Activated naive CD4-positive, alpha-beta T cell treated with anti-CD3 and anti-CD28 coated beads, Interleukin-2, amount 50 U/mL, for 24 hours (primary cell): ENCODE results near the gene PRKN.

Experiments
- H3K27ac Mint-ChIP-seq: one replicate; pipeline ENCODE4 v1.8.0; 2021; ENCODE audit warnings: mild to moderate bottlenecking, mixed read lengths
- H3K27me3 Mint-ChIP-seq: one replicate; pipeline ENCODE4 v1.8.0; 2021; ENCODE audit warnings: mixed read lengths
- H3K36me3 Mint-ChIP-seq: one replicate; pipeline ENCODE4 v1.8.0; 2021; ENCODE audit warnings: mixed read lengths
- H3K4me1 Mint-ChIP-seq: one replicate; pipeline ENCODE4 v1.8.0; 2021; ENCODE audit warnings: mixed read lengths
- H3K4me3 Mint-ChIP-seq: one replicate; pipeline ENCODE4 v1.8.0; 2021; ENCODE audit warnings: mild to moderate bottlenecking, mixed read lengths
- H3K9me3 Mint-ChIP-seq: one replicate; pipeline ENCODE4 v1.8.0; 2021; ENCODE audit warnings: mixed read lengths

The PRKN gene

DNA sequence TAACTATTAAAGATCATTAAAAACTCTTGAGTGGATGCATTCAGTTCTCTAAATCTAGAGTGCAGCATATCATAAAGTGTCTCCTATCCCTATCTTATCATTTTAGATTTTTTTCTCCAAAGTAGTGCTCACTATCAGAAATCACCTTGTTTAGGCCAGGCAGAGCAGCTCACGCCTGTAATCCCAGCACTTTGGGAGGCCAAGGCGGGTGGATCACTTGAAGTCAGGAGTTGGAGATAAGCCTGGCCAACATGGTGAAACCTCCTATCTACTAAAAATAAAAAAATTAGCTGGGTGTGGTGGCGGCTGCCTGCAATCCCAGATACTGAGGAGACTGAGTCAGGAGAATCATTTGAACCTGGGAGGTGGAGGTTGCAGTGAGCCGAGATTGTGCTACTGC is 368.9 kb downstream of the PRKN start:
- H3K4me1 Mint-ChIP-seq, result no peaks in the 10 kb centered on the region
- H3K36me3 Mint-ChIP-seq, result peaks cover 2% of the 10 kb centered on the region
- H3K27ac Mint-ChIP-seq, result no peak overlapping the region
- H3K9me3 Mint-ChIP-seq, result peaks cover 4% of the 10 kb centered on the region
- no peaks in the 10 kb centered on the region for H3K27me3 Mint-ChIP-seq
- no peak overlapping the region for H3K4me3 Mint-ChIP-seq

DNA sequence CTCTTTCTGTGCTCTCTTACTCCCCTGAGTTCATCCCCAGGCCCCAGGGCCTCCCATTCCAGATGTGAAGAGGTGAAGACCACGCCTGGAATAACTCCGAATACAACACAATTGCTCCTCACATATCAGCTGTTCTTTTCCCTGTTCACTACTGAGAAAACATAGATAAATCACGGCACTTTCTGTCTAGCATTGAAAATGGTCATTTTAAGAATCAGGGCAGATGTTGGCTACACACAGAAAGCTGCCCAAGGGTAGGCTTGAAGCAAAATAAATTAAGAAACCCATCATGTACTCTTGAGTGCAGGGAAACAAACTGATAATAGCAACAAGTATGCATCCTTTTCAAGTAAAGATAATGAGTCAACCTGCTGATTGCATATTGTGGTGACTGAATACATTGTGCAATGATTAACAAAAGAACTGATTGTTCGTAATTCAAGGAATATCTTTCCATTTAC is 382.5 kb downstream of the PRKN start:
- Mint-ChIP-seq H3K27me3 (no peaks in the 10 kb centered on the region), H3K9me3 (no peaks in the 10 kb centered on the region), H3K36me3 (no peaks in the 10 kb centered on the region), H3K4me1 (no peaks in the 10 kb centered on the region), H3K4me3 (no peak overlapping the region), H3K27ac (no peak overlapping the region)

DNA sequence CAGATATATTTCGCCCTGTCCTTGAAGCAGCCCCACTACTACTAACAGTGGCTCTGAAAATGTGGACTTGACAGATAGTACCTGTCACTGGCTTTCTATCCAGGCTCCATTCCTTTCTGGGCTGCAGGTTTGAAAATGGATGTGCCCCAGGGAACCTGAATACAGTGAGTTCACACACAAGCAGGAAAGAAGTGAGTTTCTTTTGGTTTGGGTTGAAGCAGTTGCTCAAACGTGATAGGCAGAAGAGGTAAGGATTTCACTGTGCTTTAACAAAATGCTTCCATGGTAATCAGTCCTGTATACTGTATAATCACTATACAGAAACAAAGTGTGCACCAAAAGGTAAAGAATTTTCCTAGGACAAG is 382.9 kb downstream of the PRKN start:
- Mint-ChIP-seq H3K27ac (no peak overlapping the region), H3K4me3 (no peak overlapping the region), H3K36me3 (no peaks in the 10 kb centered on the region), H3K27me3 (no peaks in the 10 kb centered on the region), H3K4me1 (no peaks in the 10 kb centered on the region), H3K9me3 (no peaks in the 10 kb centered on the region)

DNA sequence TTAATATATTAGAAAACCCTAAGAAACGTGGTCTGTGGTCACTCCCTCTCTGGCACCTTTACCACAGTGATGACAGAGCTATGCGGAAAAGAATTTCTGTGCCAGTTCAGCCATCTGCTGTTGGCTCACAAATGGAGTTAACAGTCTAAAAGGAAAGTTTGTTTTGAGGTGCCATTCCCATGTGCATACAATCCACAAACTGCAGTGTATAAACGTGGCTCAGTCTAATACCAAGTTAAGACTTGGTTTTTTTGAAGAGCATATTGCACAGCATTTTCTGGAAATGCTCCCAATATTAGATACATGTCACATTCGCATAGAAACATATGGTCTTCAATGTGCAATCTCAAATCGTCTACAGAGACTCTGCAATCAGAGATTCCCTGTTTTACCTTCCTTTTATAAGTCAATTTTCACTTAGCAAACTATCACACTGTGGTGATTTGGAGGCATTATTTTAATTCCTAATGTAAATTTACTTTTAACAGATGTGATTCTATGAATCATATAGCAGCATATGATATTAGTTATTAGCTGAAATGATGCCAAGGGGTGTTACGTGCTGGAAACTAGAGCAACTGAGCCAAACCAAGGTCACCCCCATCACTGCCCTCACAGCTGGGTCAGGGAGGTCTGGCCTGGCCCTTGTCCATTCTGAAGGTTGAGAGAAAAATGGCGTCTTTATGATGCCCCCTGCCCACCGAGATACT is 383.5 kb downstream of the PRKN start:
- Mint-ChIP-seq H3K4me3 (no peak overlapping the region), H3K4me1 (no peaks in the 10 kb centered on the region), H3K27ac (no peak overlapping the region), H3K27me3 (no peaks in the 10 kb centered on the region), H3K9me3 (no peaks in the 10 kb centered on the region), H3K36me3 (no peaks in the 10 kb centered on the region)

DNA sequence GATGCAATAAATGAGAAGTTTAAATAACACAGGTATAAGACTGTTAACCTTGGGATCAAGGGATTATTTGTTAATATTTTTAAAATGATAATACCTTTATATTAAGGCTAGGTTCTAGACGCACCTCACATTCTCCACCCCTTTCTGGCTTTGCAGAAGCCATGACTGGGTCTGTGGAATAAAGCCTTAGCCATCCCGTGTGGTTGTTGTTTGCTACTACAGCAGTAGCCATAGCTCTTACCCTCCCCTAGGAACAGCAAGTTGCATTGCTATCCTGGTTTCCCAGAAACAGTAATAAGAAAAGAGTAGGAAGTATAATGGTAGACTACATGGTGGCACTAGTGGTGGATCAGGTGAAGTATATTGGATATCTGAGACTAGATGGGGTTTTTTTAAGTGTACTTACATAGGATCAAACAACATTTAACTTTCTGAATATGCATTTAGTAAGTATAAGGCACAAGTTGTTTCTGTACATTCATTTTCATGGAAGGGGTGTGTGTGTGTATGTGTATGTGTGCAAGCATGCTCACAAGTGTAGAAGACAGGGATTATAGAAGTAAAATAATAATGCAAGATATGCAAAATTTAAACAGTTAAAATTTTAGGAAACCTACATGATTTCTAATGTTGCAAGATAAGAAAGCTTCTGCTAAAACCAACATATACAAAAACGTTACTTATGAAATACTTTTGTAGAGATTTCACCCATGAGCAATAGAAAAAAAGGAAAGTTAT is 384.2 kb downstream of the PRKN start:
- Mint-ChIP-seq H3K4me1 (no peaks in the 10 kb centered on the region), H3K27ac (no peak overlapping the region), H3K4me3 (no peak overlapping the region), H3K36me3 (no peaks in the 10 kb centered on the region), H3K9me3 (no peaks in the 10 kb centered on the region), H3K27me3 (no peaks in the 10 kb centered on the region)

DNA sequence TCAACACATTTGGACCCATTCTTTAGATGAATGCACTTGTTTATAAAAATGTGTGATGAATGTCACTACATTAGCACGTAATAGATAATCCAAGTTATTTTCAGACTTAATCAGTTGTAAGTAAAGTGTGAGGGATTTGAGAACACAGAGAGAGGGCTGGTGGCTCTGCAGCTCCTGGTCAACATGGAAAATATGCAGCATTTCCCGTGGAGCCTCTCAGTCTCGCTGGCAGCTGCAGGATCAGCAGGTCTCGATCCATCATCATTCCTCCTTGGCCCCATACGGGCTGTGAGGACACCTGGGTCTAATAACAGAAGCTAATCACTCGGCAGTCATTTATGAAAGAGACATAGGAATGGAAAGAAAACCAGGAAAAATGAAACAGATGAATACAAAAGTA is 390.2 kb downstream of the PRKN start:
- H3K36me3 Mint-ChIP-seq, result peaks cover 7% of the 10 kb centered on the region
- no peaks in the 10 kb centered on the region for H3K27me3 Mint-ChIP-seq
- H3K9me3 Mint-ChIP-seq, result no peaks in the 10 kb centered on the region
- H3K27ac Mint-ChIP-seq, result no peak overlapping the region
- no peak overlapping the region for H3K4me3 Mint-ChIP-seq
- no peaks in the 10 kb centered on the region for H3K4me1 Mint-ChIP-seq

DNA sequence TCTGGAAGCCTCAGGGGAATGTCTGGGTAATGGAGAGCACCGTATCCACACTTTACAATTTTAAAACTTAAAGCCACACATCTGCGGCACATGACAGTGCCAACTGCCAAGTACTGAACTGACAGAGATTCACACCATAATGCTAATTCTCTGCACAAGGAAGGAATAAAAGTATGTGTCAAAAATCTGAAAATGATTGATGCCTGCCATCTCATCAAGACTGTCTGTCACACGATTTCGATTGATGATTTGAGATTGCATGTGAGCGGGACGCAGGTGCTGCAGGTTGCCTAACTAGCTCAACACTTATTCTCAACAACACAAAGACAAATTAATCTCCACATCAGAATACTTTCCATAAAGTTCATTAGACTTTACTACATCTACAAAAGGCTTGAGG is 391.2 kb downstream of the PRKN start:
- Mint-ChIP-seq H3K36me3 (peaks cover 8% of the 10 kb centered on the region), H3K4me3 (no peak overlapping the region), H3K4me1 (no peaks in the 10 kb centered on the region), H3K27me3 (no peaks in the 10 kb centered on the region), H3K9me3 (no peaks in the 10 kb centered on the region), H3K27ac (no peak overlapping the region)

DNA sequence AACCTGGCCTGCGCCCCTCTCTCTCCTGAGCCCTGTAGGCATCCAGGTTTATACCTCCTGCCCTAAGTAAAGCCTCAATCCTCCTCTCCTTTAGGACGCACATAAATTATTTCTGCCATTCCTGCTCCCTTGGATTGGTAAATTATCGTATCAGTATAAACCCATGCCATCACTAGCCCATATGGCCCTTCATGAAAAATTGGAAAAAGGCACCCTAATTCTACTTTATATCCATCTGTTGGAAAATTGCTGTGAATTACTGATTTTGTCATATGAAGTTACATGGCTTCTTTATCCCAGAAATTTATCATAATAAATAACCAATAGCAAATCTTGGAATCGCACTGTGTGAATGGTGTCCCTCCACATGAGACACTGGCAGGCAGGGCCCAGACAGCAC is 395.2 kb downstream of the PRKN start:
- Mint-ChIP-seq H3K9me3 (peaks cover 5% of the 10 kb centered on the region), H3K4me1 (no peaks in the 10 kb centered on the region), H3K27ac (no peak overlapping the region), H3K27me3 (no peaks in the 10 kb centered on the region), H3K36me3 (peaks cover 13% of the 10 kb centered on the region), H3K4me3 (no peak overlapping the region)

DNA sequence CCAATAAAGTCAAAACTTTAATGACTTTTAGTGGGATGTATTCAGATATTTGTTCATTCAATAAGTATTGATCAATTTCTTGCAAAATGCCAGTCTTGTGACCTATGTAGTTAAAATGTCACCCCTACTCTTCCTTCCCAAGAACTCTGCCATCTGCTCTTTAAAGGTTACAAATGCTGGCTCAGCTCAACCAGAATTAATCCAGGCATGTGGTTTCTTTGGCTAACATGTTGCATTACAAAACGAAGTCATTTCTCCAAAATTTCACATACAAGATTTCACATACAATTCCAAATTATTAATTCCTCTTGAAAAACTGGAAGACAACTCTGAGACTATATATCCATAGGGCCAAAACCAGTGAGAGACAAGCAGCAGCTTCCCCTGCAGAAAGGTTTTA is 395.7 kb downstream of the PRKN start:
- H3K27me3 Mint-ChIP-seq, result no peaks in the 10 kb centered on the region

DNA sequence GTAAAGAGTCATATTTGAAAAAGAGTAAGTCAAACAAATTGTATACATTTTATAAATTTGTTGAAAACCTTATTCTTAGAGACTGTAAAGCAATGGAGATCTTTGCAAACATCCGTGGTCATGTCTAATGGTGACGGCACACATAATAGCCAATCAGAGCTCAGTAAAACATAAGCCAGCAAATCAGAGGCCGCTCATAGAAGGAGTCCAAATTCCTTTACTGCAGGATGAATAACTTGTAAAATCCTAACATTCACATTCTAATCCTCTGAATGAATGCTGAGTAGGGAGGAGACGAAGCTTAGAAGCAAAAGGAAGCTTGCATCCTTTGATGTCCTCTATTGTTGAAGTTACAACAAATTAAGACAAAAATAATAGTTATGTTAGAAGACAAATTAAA is 401.7 kb downstream of the PRKN start:
- no peaks in the 10 kb centered on the region for H3K4me1 Mint-ChIP-seq
- H3K9me3 Mint-ChIP-seq, result peaks cover 9% of the 10 kb centered on the region
- H3K4me3 Mint-ChIP-seq, result no peak overlapping the region
- no peak overlapping the region for H3K27ac Mint-ChIP-seq
- no peaks in the 10 kb centered on the region for H3K27me3 Mint-ChIP-seq
- H3K36me3 Mint-ChIP-seq, result peaks cover 9% of the 10 kb centered on the region

More for the DNA sequence above, 395.7 kb downstream of the PRKN start:
- H3K9me3 Mint-ChIP-seq, result peaks cover 5% of the 10 kb centered on the region
- H3K4me1 Mint-ChIP-seq, result no peaks in the 10 kb centered on the region
- peaks cover 12% of the 10 kb centered on the region for H3K36me3 Mint-ChIP-seq
- no peak overlapping the region for H3K4me3 Mint-ChIP-seq
- no peak overlapping the region for H3K27ac Mint-ChIP-seq

DNA sequence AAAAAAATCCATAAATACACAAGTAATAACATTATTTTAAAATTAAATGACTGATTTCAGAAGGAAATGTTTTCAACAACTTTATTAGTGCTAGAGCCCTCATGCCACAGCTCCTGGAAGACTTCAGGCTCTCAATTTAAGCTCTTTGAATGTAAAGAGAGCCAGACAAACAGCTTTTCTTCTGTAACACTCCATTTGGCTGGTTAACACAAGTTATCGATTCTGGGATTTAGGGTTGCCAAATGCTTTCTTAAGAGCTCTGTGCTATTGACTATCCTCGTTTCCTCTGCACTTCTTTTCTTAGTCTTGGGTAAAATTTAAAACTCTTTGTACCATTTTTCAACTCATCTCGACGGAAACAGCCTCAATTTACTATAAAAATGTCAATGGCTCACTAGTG is 402.5 kb downstream of the PRKN start:
- H3K9me3 Mint-ChIP-seq, result peaks cover 12% of the 10 kb centered on the region
- H3K27me3 Mint-ChIP-seq, result no peaks in the 10 kb centered on the region
- peaks cover 11% of the 10 kb centered on the region for H3K36me3 Mint-ChIP-seq
- H3K27ac Mint-ChIP-seq, result no peak overlapping the region
- no peak overlapping the region for H3K4me3 Mint-ChIP-seq
- H3K4me1 Mint-ChIP-seq, result no peaks in the 10 kb centered on the region

DNA sequence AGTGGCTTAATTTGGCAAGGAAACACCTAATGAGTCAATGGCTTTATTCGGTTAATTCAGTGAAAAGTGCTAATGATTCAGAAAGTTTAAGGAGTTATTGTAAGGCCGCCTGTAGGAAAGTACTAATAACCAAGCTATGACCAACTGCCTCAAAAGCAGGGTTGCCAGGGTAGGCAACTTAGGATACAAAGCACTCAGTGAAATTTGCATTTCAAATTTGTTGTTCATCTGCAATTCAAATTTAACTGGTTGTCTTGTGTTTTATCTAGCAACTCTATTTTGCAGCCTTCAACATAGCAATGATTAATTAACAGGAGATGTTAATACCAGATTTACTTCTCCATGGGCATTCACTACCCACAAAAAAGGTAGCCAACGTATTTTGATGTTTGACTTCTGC is 412.3 kb downstream of the PRKN start:
- H3K27me3 Mint-ChIP-seq, result no peaks in the 10 kb centered on the region
- H3K27ac Mint-ChIP-seq, result no peak overlapping the region

DNA sequence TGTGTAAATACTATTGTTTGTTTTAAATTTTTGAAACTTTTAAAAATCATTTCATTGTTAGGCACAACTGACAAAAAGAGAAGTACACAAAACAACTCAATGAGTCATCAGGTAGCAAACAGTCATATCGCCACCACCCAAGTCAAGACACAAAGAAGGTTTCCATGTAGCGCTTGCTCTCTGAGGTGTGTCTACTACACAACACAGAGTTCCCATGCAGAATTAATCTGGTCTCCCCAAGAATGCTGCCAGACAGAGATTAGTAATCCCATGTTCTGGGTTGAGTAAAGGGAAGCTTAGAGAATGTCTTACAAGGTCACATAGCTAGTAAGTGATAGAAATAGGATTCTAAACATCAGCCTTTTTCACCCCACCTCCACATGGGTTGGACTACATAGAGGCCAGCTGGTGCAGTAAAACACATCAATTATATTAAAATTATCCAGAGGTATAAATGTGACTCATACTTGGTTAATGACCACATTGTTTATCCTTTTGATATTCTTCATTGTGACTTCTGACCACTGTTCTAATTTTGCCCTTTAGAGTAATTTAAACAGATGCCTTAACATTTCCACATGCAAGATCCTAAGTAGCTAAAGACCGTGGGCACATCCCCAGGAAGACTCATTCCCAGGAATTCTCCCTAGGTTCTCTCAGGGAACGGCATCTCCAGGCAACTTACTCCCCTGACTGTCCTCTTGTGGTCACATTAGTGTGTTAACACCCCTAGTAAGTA is 413.5 kb downstream of the PRKN start:
- peaks cover 2% of the 10 kb centered on the region for H3K36me3 Mint-ChIP-seq
- no peaks in the 10 kb centered on the region for H3K4me1 Mint-ChIP-seq
- no peaks in the 10 kb centered on the region for H3K9me3 Mint-ChIP-seq
- no peak overlapping the region for H3K27ac Mint-ChIP-seq
- H3K27me3 Mint-ChIP-seq, result no peaks in the 10 kb centered on the region
- no peak overlapping the region for H3K4me3 Mint-ChIP-seq

More for the DNA sequence above, 412.3 kb downstream of the PRKN start:
- Mint-ChIP-seq H3K4me1 (no peaks in the 10 kb centered on the region), H3K9me3 (no peaks in the 10 kb centered on the region), H3K4me3 (no peak overlapping the region), H3K36me3 (peaks cover 2% of the 10 kb centered on the region)

DNA sequence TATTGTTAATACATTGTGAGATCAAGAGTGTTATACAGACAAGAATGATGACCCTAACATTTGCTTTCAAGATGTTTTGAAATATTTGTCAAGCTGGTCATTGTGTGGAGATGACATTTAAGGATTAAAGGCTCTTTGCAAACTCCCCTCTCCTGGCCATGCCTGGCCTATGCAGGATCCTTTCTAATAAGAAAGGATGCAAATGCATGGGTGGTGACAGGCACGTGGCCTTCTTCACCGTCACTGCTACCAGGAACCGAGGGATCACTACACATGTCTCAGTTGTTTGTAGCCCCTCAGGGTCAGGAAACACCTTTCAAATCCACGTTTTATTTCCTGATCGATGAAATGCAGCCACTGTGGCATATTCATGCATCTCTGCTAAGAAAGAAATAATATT is 419.7 kb downstream of the PRKN start:
- H3K27me3 Mint-ChIP-seq, result no peaks in the 10 kb centered on the region
- H3K27ac Mint-ChIP-seq, result no peak overlapping the region
- H3K4me3 Mint-ChIP-seq, result no peak overlapping the region
- peaks cover 2% of the 10 kb centered on the region for H3K36me3 Mint-ChIP-seq
- no peaks in the 10 kb centered on the region for H3K4me1 Mint-ChIP-seq
- H3K9me3 Mint-ChIP-seq, result no peaks in the 10 kb centered on the region

DNA sequence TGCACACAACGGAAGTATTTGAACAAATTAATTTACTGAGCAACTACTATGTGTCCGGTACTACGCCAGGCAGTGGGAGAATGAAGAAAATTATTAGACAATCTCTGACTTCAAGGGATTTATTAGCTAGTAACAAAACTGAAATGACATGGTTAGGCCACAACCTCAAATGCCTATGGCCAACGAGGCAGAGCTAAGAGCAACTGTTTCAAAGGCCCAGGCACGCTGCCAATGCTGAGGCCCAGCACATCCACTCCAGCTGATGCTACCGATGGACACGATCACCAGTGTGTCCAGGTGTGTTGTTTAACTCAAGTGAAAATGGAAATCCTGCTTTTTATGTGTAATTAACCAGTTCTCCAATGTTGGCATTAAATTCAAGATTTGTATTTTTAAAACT is 420.9 kb downstream of the PRKN start:
- no peak overlapping the region for H3K4me3 Mint-ChIP-seq
- H3K4me1 Mint-ChIP-seq, result no peaks in the 10 kb centered on the region
- H3K36me3 Mint-ChIP-seq, result peaks cover 2% of the 10 kb centered on the region
- no peak overlapping the region for H3K27ac Mint-ChIP-seq
- no peaks in the 10 kb centered on the region for H3K27me3 Mint-ChIP-seq
- H3K9me3 Mint-ChIP-seq, result no peaks in the 10 kb centered on the region

DNA sequence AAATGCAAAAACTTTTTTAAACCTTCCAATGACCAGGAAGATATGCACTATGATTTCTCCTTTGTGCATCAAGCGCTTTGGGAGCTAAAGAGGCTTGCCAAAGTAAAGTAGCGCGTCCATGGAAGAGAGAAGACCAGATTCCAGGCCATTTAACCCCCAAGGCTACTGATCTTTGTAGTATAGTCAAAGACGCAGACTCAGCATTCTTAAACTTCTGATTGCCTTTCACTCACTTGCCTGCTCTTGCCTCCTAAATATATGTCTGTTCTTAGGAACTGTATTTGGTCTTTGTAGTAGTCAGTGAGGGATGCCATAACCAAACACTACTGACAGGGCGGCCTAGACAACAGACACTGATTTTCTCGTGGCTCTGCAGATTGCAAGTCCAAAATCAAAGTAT is 426.4 kb downstream of the PRKN start:
- no peaks in the 10 kb centered on the region for H3K27me3 Mint-ChIP-seq
- no peak overlapping the region for H3K4me3 Mint-ChIP-seq
- no peaks in the 10 kb centered on the region for H3K36me3 Mint-ChIP-seq
- H3K27ac Mint-ChIP-seq, result no peak overlapping the region
- no peaks in the 10 kb centered on the region for H3K9me3 Mint-ChIP-seq
- H3K4me1 Mint-ChIP-seq, result no peaks in the 10 kb centered on the region
